ENCODE results near the gene LASP1NB.

LASP1NB gene

DNA sequence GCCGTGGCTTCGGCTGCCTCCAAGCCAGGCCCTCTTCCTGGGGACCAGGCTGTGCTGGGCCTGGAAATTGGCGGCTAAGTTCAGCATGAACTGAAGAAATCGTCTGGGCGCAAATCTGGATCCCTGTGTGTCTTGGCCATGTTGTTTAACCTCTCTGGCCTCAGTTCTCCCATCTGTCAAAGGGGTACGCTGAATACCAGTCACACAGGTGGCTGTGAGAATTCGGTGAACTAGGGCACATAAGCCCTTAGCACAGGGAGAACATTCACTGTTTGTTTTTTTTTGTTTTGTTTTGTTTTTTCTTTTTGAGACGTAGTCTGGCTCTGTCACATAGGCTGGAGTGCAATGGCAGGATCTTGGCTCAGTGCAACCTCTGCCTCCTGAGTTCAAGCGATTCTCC is 36.6 kb upstream of the LASP1NB start:
- H3K27ac ChIP-seq (ENCODE audit: low read depth, low read length, poor library complexity, severe bottlenecking), result no peak overlapping the region
- no peak for DNase-seq (ENCODE audit: low spot score)
- BruUV-seq (replicated peaks), result no TSS peak
- intact Hi-C loops (cut with micrococcal nuclease; ENCODE audit: unreplicated experiment), result no loop called here
- H3K9me3 ChIP-seq (ENCODE audit: low read depth, low read length, poor library complexity, severe bottlenecking), result no peaks in the 10 kb centered on the region
- ChIA-PET POLR2A (ENCODE audit: low non-redundant PET) (no interaction called here), CTCF (no interaction called here)
- H3K4me1 ChIP-seq (ENCODE audit: insufficient read depth, low read length, poor library complexity, severe bottlenecking), result peaks cover 6% of the 10 kb centered on the region
- TF ChIP-seq EZH2 (IDR thresholded peaks at IDR 0.05; ENCODE audit: borderline replicate concordance, low read depth, low read length, poor library complexity, severe bottlenecking) (no peak), CTCF (conservative IDR thresholded peaks at IDR 0.05; ENCODE audit: low read depth, low read length) (no peak)
- H3K4me3 ChIP-seq (ENCODE audit: low read depth, low read length, poor library complexity, severe bottlenecking), result no peak overlapping the region
- H3K36me3 ChIP-seq (ENCODE audit: insufficient read depth, low read length, poor library complexity, severe bottlenecking), result peaks cover 5% of the 10 kb centered on the region
- H3K27me3 ChIP-seq (replicated peaks; ENCODE audit: insufficient read depth, low read depth, low read length, poor library complexity), result no peaks in the 10 kb centered on the region

GRCh38 chr17:38889745-38890409 is 35.5 kb upstream of the LASP1NB start:
- peaks cover 6% of the 10 kb centered on the region for H3K4me1 ChIP-seq (ENCODE audit: insufficient read depth, low read length, poor library complexity, severe bottlenecking)
- ChIA-PET POLR2A (ENCODE audit: low non-redundant PET) (no interaction called here), CTCF (no interaction called here)
- DNase-seq (ENCODE audit: low spot score), result no peak
- H3K9me3 ChIP-seq (ENCODE audit: low read depth, low read length, poor library complexity, severe bottlenecking), result no peaks in the 10 kb centered on the region
- peaks cover 5% of the 10 kb centered on the region for H3K36me3 ChIP-seq (ENCODE audit: insufficient read depth, low read length, poor library complexity, severe bottlenecking)
- intact Hi-C loops (cut with micrococcal nuclease; ENCODE audit: unreplicated experiment), result no loop called here
- H3K27ac ChIP-seq (ENCODE audit: low read depth, low read length, poor library complexity, severe bottlenecking), result no peak overlapping the region
- no peak overlapping the region for H3K4me3 ChIP-seq (ENCODE audit: low read depth, low read length, poor library complexity, severe bottlenecking)
- no peak for TF ChIP-seq CTCF (conservative IDR thresholded peaks at IDR 0.05; ENCODE audit: low read depth, low read length)
- TF ChIP-seq EZH2 (IDR thresholded peaks at IDR 0.05; ENCODE audit: borderline replicate concordance, low read depth, low read length, poor library complexity, severe bottlenecking), result no peak
- no peaks in the 10 kb centered on the region for H3K27me3 ChIP-seq (replicated peaks; ENCODE audit: insufficient read depth, low read depth, low read length, poor library complexity)
- BruUV-seq (replicated peaks), result no TSS peak

DNA sequence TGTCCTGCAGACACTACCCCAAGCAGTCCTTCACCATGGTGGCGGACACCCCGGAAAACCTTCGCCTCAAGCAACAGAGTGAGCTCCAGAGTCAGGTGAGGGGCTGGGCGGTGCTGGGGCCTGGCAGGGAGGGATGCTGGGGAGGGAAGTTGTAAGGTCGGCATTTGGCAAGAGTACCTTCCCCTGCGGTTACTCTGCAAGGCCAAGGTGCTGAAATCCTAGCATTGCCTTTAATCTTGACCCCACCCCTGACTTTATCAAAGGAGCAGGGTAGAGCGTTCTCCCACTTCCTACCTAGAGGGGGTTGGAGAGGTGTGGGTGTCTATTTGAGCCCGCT is 35.0 kb upstream of the LASP1NB start:
- no peak overlapping the region for H3K27ac ChIP-seq (ENCODE audit: low read depth, low read length, poor library complexity, severe bottlenecking)
- ChIA-PET CTCF (no interaction called here), POLR2A (ENCODE audit: low non-redundant PET) (no interaction called here)
- no peaks in the 10 kb centered on the region for H3K9me3 ChIP-seq (ENCODE audit: low read depth, low read length, poor library complexity, severe bottlenecking)
- no peak for TF ChIP-seq CTCF (conservative IDR thresholded peaks at IDR 0.05; ENCODE audit: low read depth, low read length)
- TF ChIP-seq EZH2 (IDR thresholded peaks at IDR 0.05; ENCODE audit: borderline replicate concordance, low read depth, low read length, poor library complexity, severe bottlenecking), result no peak
- peaks cover 4% of the 10 kb centered on the region for H3K4me1 ChIP-seq (ENCODE audit: insufficient read depth, low read length, poor library complexity, severe bottlenecking)
- intact Hi-C loops (cut with micrococcal nuclease; ENCODE audit: unreplicated experiment), result no loop called here
- H3K4me3 ChIP-seq (ENCODE audit: low read depth, low read length, poor library complexity, severe bottlenecking), result no peak overlapping the region
- peaks cover 5% of the 10 kb centered on the region for H3K36me3 ChIP-seq (ENCODE audit: insufficient read depth, low read length, poor library complexity, severe bottlenecking)
- BruUV-seq (replicated peaks), result no TSS peak
- DNase-seq (ENCODE audit: low spot score), result no peak
- no peaks in the 10 kb centered on the region for H3K27me3 ChIP-seq (replicated peaks; ENCODE audit: insufficient read depth, low read depth, low read length, poor library complexity)
